ENCODE measurements around the gene C11orf54. TPM values are rescaled to one million over a fixed set of nuclear protein-coding genes. Genes with fewer than 3 reads are reported as not detected.

C11orf54 gene
- total RNA-seq, 4 donors from 2014 or later: 33.3 to 71.0 (median 42.0) TPM

- Histone ChIP-seq H3K36me3 (peaks cover 3 to 57% of the 10 kb centered on the region in 2 donors), H3K9me3 (no peaks in the 10 kb centered on the region), H3K27me3 (no peaks in the 10 kb centered on the region), H3K27ac (no peak overlapping the region), H3K4me1 (no peaks in the 10 kb centered on the region), H3K4me3 (no peak overlapping the region)
- no peak for DNase-seq
- in situ Hi-C loops (cut with MboI; ENCODE audit: low sequenced_read_pairs in 4 of 4): no loop called here
- no peak for ATAC-seq
- intact Hi-C loops (cut with DNase I; ENCODE audit: low total_unique reads): no loop called here
- no peak for TF ChIP-seq CTCF (IDR thresholded peaks at IDR 0.05 in 4 of 5, conservative IDR thresholded peaks at IDR 0.05 in 1 of 5)
- no peak for TF ChIP-seq POLR2A (IDR thresholded peaks at IDR 0.05)
These were observed 72.5 kb downstream of the C11orf54 start for GRCh38 chr11:93813974-93814373.

MicroRNAs within 50 kb of the gene (microRNA counts, 767-probe panel; counts per million panel counts)
- microRNA hsa-miR-1304-5p: 356 to 448 counts per million in 2 donors

Small RNA genes within 50 kb of the gene (microRNA-seq; reads per million reads assigned to microRNA genes)
- gene MIR1304 (ENCODE audit: borderline replicate concordance in 2 of 2): 0 to 4.3 reads per million in 2 donors

Other genes with a start within 250 kb of the C11orf54 start
- 10 to 100 TPM in 2 of 4 donors, 1 to 10 TPM in 2; 3.1 to 18.1 (median 10.2) TPM for gene SMCO4, start 198.3 kb upstream of the C11orf54 start, total RNA-seq
- 10 to 100 TPM in 1 of 4 donors, 1 to 10 TPM in 3; 6.7 to 15.3 (median 8.9) TPM for gene CEP295, start 80.0 kb upstream of the C11orf54 start, total RNA-seq
- gene TAF1D, start 177 bp upstream of the C11orf54 start, total RNA-seq: 10 to 100 TPM; 42.6 to 85.5 (median 55.0) TPM
- gene MED17, start 42.6 kb downstream of the C11orf54 start, total RNA-seq: 10 to 100 TPM; 12.3 to 14.0 (median 13.4) TPM
- not detected for gene VSTM5, start 108.9 kb downstream of the C11orf54 start, total RNA-seq

Data from gastrocnemius medialis (tissue), 4 donors.